Endodermal cell (in vitro differentiated cells): ENCODE measurements around the gene ST3GAL5. TPM values are rescaled to one million over a fixed set of nuclear protein-coding genes. Genes with fewer than 3 reads are reported as not detected.

Experiments used
- DNase-seq: peaks from one replicate; pipeline ENCODE4 v3.0.0-alpha.2; 2017
- H3K27ac ChIP-seq: 2 replicates; pipeline ENCODE4 v1.5.1; 2013; ENCODE audit warnings: mild to moderate bottlenecking, low read depth, low read length, moderate library complexity
- H3K27me3 ChIP-seq: 2 replicates; pipeline ENCODE4 v1.6.1; 2013; ENCODE audit warnings: mild to moderate bottlenecking, low read length, moderate library complexity; ENCODE audit not compliant: insufficient read depth, control insufficient read depth, poor library complexity, severe bottlenecking
- H3K36me3 ChIP-seq: 2 replicates; pipeline ENCODE4 v1.7.0; 2013; ENCODE audit warnings: mild to moderate bottlenecking, low read length, moderate library complexity; ENCODE audit not compliant: control insufficient read depth, insufficient read depth
- H3K4me1 ChIP-seq: one replicate; pipeline ENCODE4 v1.7.0; 2013; ENCODE audit warnings: low read length; ENCODE audit not compliant: control insufficient read depth, insufficient read depth
- H3K4me3 ChIP-seq: 2 replicates; pipeline ENCODE4 v1.5.1; 2013; ENCODE audit warnings: mild to moderate bottlenecking, low read length, moderate library complexity
- H3K9ac ChIP-seq: 2 replicates; pipeline ENCODE4 v1.6.1; 2013; ENCODE audit warnings: mild to moderate bottlenecking, low read length, moderate library complexity; ENCODE audit not compliant: poor library complexity, severe bottlenecking; ENCODE audit errors: extremely low read depth
- H3K9me3 ChIP-seq: 2 replicates; pipeline ENCODE4 v1.6.1; 2013; ENCODE audit warnings: mild to moderate bottlenecking, low read length, moderate library complexity; ENCODE audit not compliant: control insufficient read depth
- H3K27ac Mint-ChIP-seq: 2 replicates; pipeline ENCODE4 v1.8.0; 2020; ENCODE audit warnings: mixed read lengths
- H3K27me3 Mint-ChIP-seq: 2 replicates; pipeline ENCODE4 v1.8.0; 2021; ENCODE audit warnings: mild to moderate bottlenecking, mixed read lengths; ENCODE audit not compliant: insufficient read depth
- H3K36me3 Mint-ChIP-seq: 2 replicates; pipeline ENCODE4 v1.8.0; 2020; ENCODE audit warnings: low read depth, mixed read lengths
- H3K4me1 Mint-ChIP-seq: 2 replicates; pipeline ENCODE4 v1.8.0; 2020; ENCODE audit warnings: mixed read lengths
- H3K4me3 Mint-ChIP-seq: 2 replicates; pipeline ENCODE4 v1.8.0; 2020; ENCODE audit warnings: mild to moderate bottlenecking, moderate library complexity, mixed read lengths
- H3K9me3 Mint-ChIP-seq: 2 replicates; pipeline ENCODE4 v1.8.0; 2020; ENCODE audit warnings: mild to moderate bottlenecking, mixed read lengths
- CTCF ChIP-seq: fragments of 200-600 bp; sonication (generic); conservative IDR thresholded peaks from 2 replicates; pipeline ENCODE4 v1.5.0; 2021; ENCODE audit warnings: antibody characterized with exemption, mild to moderate bottlenecking
- WGBS, 2 experiments: methylation state at CpG; one replicate each; pipeline versions ENCODE4 v1.1.5 to v1.1.7; 2013; ENCODE audit warnings: missing lambda C conversion rate in 2 of 2, mixed read lengths in 1 of 2; ENCODE audit not compliant: insufficient coverage in 1 of 2, insufficient read length in 1 of 2; 5-methylcytosine and 5-hydroxymethylcytosine counted together
- total RNA-seq, 2 donors: library from RNA; stranded (reverse); fragmentation: NEBNext Ultra II Directional in 1 of 2; extraction: Animal tissue kit (Norgen Biotek cat#: 25700) in 1 of 2; gene quantifications; 2 replicates in 1 of 2; 3 replicates in 1 of 2; pipeline ENCODE4 v1.2.1, GENCODE V29; 2021

ST3GAL5 gene
- total RNA-seq, 2 donors from 2014 or later, result 26.6 to 27.4 TPM

DNA sequence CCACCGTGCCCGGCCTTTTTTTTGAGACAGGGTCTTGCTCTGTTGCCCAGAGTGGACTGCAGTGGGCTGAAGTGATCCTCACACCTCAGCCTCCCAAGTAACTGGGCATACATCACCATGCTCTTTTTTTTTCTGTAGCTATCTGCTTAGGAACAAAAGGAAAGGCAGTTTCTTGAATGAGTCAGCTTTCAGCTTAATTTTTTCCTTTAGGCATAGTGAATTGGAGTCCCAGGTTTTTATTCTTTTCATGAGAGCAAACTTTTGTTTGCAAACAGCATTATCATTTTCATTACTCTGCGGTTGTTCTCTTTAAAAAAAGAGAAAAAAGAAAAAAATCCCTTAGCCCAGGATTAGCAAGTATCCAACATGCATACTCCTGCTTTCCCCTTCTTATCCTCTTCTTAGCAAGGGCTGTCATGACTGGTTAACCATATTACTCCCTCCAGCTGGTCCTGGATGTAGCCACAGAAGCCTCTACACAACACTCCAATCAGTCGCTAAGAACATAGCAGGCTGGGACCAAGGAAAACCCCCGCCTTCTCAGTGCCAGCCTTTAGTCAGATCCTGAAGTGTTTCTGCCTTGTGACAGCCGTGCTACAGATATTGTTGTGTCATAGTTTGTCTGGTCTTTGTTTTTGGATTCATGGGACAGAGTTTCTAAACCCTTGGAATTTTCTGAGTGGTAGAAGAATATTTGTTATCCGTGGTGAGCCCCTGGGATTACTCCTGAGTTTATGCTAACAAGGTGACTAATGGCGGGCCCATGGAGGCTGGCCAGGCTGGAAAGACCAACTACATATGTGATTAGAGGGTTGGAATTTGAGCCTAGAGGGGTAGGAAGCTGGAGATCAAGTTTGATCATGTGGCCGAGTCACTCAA, 23.3 kb upstream of the ST3GAL5 start:
- H3K36me3 ChIP-seq, result no peaks in the 10 kb centered on the region
- H3K4me1 ChIP-seq, result no peaks in the 10 kb centered on the region
- Mint-ChIP-seq H3K27me3 (peaks cover 3% of the 10 kb centered on the region), H3K4me3 (no peak overlapping the region), H3K4me1 (peaks cover 7% of the 10 kb centered on the region), H3K36me3 (no peaks in the 10 kb centered on the region), H3K9me3 (no peaks in the 10 kb centered on the region), H3K27ac (peak overlapping the region; percentile 16)
- H3K27me3 ChIP-seq, result no peaks in the 10 kb centered on the region
- H3K9ac ChIP-seq, result no peak overlapping the region
- no peak overlapping the region for H3K4me3 ChIP-seq
- H3K27ac ChIP-seq, result no peak overlapping the region
- no peak for DNase-seq
- TF ChIP-seq CTCF, result no peak
- no peaks in the 10 kb centered on the region for H3K9me3 ChIP-seq
- 90 to 92% methylated on average over 3 to 9 of the region's 9 CpGs for WGBS, 2 experiments

DNA sequence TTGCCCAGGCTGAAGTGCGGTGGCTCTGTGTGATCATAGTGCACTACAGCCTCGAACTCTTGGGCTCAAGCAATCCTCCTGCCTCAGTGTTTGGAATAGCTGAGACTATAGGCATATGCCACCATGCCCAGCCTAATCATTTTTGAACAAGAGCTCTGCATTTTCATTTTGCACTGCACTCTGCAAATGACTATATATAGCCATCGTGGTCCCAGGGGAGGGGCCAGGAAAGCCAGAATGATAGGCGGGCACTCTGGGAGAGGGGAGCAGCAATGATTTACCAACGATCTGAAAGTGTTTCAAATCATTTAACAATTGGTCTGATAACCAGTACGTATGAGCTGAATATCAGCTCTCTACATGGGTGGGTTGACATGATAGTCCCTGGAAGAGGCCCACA, 22.3 kb upstream of the ST3GAL5 start:
- WGBS, 2 experiments, result 72 to 74% methylated on average over 6 of the region's 6 CpGs
- H3K27me3 ChIP-seq, result no peaks in the 10 kb centered on the region
- H3K9ac ChIP-seq, result no peak overlapping the region
- Mint-ChIP-seq H3K4me3 (no peak overlapping the region), H3K27me3 (peaks cover 3% of the 10 kb centered on the region), H3K4me1 (peaks cover 7% of the 10 kb centered on the region), H3K9me3 (no peaks in the 10 kb centered on the region), H3K36me3 (no peaks in the 10 kb centered on the region), H3K27ac (no peak overlapping the region)
- H3K36me3 ChIP-seq, result no peaks in the 10 kb centered on the region
- no peak for DNase-seq
- no peak overlapping the region for H3K4me3 ChIP-seq
- no peaks in the 10 kb centered on the region for H3K4me1 ChIP-seq
- no peaks in the 10 kb centered on the region for H3K9me3 ChIP-seq
- no peak overlapping the region for H3K27ac ChIP-seq
- TF ChIP-seq CTCF, result no peak

DNA sequence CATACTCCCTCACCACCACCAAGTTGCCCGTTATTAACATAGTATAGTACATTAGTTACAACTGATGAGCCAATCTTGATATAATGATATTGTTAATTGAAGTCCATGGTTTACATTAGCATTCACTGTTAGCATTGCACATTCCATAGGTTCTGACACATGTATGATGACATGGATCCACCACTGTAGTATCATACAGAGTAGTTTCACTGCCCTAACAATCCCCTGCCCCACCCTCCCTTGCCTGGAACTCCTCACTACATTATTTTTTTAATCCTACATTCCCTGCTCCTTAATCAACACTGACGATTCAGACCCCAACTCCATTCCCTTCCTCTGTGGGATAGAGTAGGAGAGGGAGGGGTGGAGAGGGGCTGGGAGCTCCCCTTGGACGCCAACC, 20.2 kb upstream of the ST3GAL5 start:
- H3K36me3 Mint-ChIP-seq, result no peaks in the 10 kb centered on the region
- no peak overlapping the region for H3K9ac ChIP-seq
- peaks cover 7% of the 10 kb centered on the region for H3K4me1 Mint-ChIP-seq
- H3K27ac Mint-ChIP-seq, result no peak overlapping the region
- no peak for DNase-seq
- TF ChIP-seq CTCF, result no peak
- H3K4me1 ChIP-seq, result no peaks in the 10 kb centered on the region
- WGBS, 2 experiments, result 93 to 100% methylated on average over 1 to 2 of the region's 3 CpGs
- H3K4me3 Mint-ChIP-seq, result no peak overlapping the region
- no peaks in the 10 kb centered on the region for H3K9me3 Mint-ChIP-seq
- H3K36me3 ChIP-seq, result no peaks in the 10 kb centered on the region
- peaks cover 3% of the 10 kb centered on the region for H3K27me3 Mint-ChIP-seq
- no peak overlapping the region for H3K27ac ChIP-seq
- no peak overlapping the region for H3K4me3 ChIP-seq
- no peaks in the 10 kb centered on the region for H3K27me3 ChIP-seq
- H3K9me3 ChIP-seq, result no peaks in the 10 kb centered on the region
